IMR-90 (cell line): ENCODE data around the gene ISG15. TPM values are rescaled to one million over a fixed set of nuclear protein-coding genes. Genes with fewer than 3 reads are reported as not detected.
A peak's percentile ranks its signal among the peaks of the same experiment; 100 is the strongest.

ENCODE experiments used
- ATAC-seq: fragments of 200-7000 bp; cut with Tn5 transposase; 2 replicates; pipeline ENCODE4 v1.9.1; 2020; ENCODE audit warnings: low read depth, mild to moderate bottlenecking, moderate library complexity
- BruUV-seq: library from RNA; stranded (reverse); fragments of 400-500 nt; replicated peaks from 2 replicates; lab custom pipeline; 2021; lab: Mats Ljungman, UMichigan
- CTCF ChIA-PET: fragments of 300-600 bp; formaldehyde crosslinking; extraction: SDS; loops from one replicate; lab custom pipeline; 2021; ENCODE audit warnings: antibody characterized with exemption; lab: Yijun Ruan, JAX
- POLR2A ChIA-PET: fragments of 300-600 bp; sonication (Branson Sonifier 250); formaldehyde crosslinking; loops from one replicate; lab custom pipeline; 2022; ENCODE audit warnings: antibody characterized with exemption; ENCODE audit not compliant: unreplicated experiment; lab: Charles Lee
- DNase-seq: peaks from one replicate; pipeline ENCODE4 v3.0.0; 2013
- H2AFZ ChIP-seq: replicated peaks from 2 replicates; pipeline ENCODE3; 2013; ENCODE audit warnings: low read length, mild to moderate bottlenecking; ENCODE audit not compliant: poor library complexity
- H2AK5ac ChIP-seq: 2 replicates; pipeline ENCODE4 v1.6.1; 2013; ENCODE audit warnings: low read depth, low read length, inconsistent platforms
- H2AK9ac ChIP-seq: replicated peaks from 2 replicates; pipeline ENCODE3; 2013; ENCODE audit warnings: mild to moderate bottlenecking, low read depth, low read length, moderate library complexity; ENCODE audit not compliant: poor library complexity
- H2BK120ac ChIP-seq: 2 replicates; pipeline ENCODE4 v1.6.1; 2013; ENCODE audit warnings: low read depth, low read length, inconsistent platforms
- H2BK15ac ChIP-seq: 3 replicates; pipeline ENCODE4 v1.6.1; 2013; ENCODE audit warnings: low read depth, low read length, inconsistent platforms
- H2BK20ac ChIP-seq: 2 replicates; pipeline ENCODE4 v1.6.1; 2013; ENCODE audit warnings: low read depth, mild to moderate bottlenecking, inconsistent platforms, low read length, moderate library complexity
- H2BK5ac ChIP-seq: 2 replicates; pipeline ENCODE4 v1.6.1; 2013; ENCODE audit warnings: mild to moderate bottlenecking, low read depth, low read length, inconsistent platforms; ENCODE audit not compliant: poor library complexity, severe bottlenecking
- H3K14ac ChIP-seq: replicated peaks from 2 replicates; pipeline ENCODE4 v1.6.1; 2013; ENCODE audit warnings: low read depth, low read length, inconsistent platforms
- H3K18ac ChIP-seq: 2 replicates; pipeline ENCODE4 v1.6.1; 2013; ENCODE audit warnings: low read depth, low read length, control low read depth
- H3K23ac ChIP-seq: 2 replicates; pipeline ENCODE4 v1.6.1; 2013; ENCODE audit warnings: low read depth, low read length, inconsistent platforms
- H3K27ac ChIP-seq: 2 replicates; pipeline ENCODE4 v1.5.1; 2013; ENCODE audit warnings: mild to moderate bottlenecking, control low read depth, low read length; ENCODE audit not compliant: insufficient read depth
- H3K27me3 ChIP-seq: 2 replicates; pipeline ENCODE4 v1.6.1; 2013; ENCODE audit warnings: low read length; ENCODE audit not compliant: control insufficient read depth, insufficient read depth
- H3K36me3 ChIP-seq: 2 replicates; pipeline ENCODE4 v1.6.1; 2013; ENCODE audit warnings: low read length, mixed read lengths; ENCODE audit not compliant: control insufficient read depth, insufficient read depth
- H3K4ac ChIP-seq: 2 replicates; pipeline ENCODE4 v1.6.1; 2013; ENCODE audit warnings: low read depth, low read length, inconsistent platforms
- H3K4me1 ChIP-seq: 2 replicates; pipeline ENCODE4 v1.6.1; 2013; ENCODE audit warnings: low read length, mixed read lengths; ENCODE audit not compliant: control insufficient read depth, insufficient read depth
- H3K4me2 ChIP-seq: 2 replicates; pipeline ENCODE4 v1.6.1; 2013; ENCODE audit warnings: low read depth, mild to moderate bottlenecking, control low read depth, low read length, moderate library complexity
- H3K4me3 ChIP-seq: 2 replicates; pipeline ENCODE4 v1.5.1; 2013; ENCODE audit warnings: low read depth, mild to moderate bottlenecking, control low read depth, low read length, moderate library complexity; ENCODE audit not compliant: insufficient read depth
- H3K56ac ChIP-seq: 2 replicates; pipeline ENCODE4 v1.6.1; 2013; ENCODE audit warnings: low read length, inconsistent platforms; ENCODE audit not compliant: insufficient read depth; ENCODE audit errors: extremely low read depth
- H3K79me1 ChIP-seq, 2 experiments: 2 replicates each; pipeline ENCODE4 v1.6.1; 2013; ENCODE audit warnings: low read length in 2 of 2, inconsistent platforms in 1 of 2, low read depth in 1 of 2
- H3K9ac ChIP-seq: 2 replicates; pipeline ENCODE4 v1.6.1; 2013; ENCODE audit warnings: low read depth, low read length, control low read depth
- H3K9me1 ChIP-seq: 2 replicates; pipeline ENCODE4 v1.6.1; 2013; ENCODE audit warnings: low read length, inconsistent platforms; ENCODE audit not compliant: insufficient read depth
- H3K9me3 ChIP-seq: 2 replicates; pipeline ENCODE4 v1.6.1; 2013; ENCODE audit warnings: low read length; ENCODE audit not compliant: control insufficient read depth, insufficient read depth
- H4K20me1 ChIP-seq: 2 replicates; pipeline ENCODE4 v1.6.1; 2013; ENCODE audit warnings: low read length, inconsistent platforms; ENCODE audit not compliant: insufficient read depth
- H4K5ac ChIP-seq: 2 replicates; pipeline ENCODE4 v1.6.1; 2013; ENCODE audit warnings: mild to moderate bottlenecking, low read depth, low read length, control low read depth
- H4K8ac ChIP-seq, 2 experiments: 2 replicates each; pipeline ENCODE4 v1.6.1; 2013; ENCODE audit warnings: low read depth in 2 of 2, low read length in 2 of 2, control low read depth in 1 of 2, inconsistent platforms in 1 of 2
- H4K91ac ChIP-seq: 2 replicates; pipeline ENCODE4 v1.6.1; 2013; ENCODE audit warnings: low read depth, low read length, inconsistent platforms; ENCODE audit not compliant: insufficient read depth
- BHLHE40 ChIP-seq: fragments of 150-350 bp; IDR thresholded peaks from 2 replicates; pipeline ENCODE4 v1.6.1; 2016; ENCODE audit warnings: mild to moderate bottlenecking, low read depth, low read length
- CEBPB ChIP-seq: IDR thresholded peaks from 2 replicates; pipeline ENCODE4 v1.6.1; 2012; ENCODE audit warnings: low read depth, low read length, improper control_type of control experiment
- CHD1 ChIP-seq: IDR thresholded peaks from 2 replicates; pipeline ENCODE4 v1.6.1; 2012; ENCODE audit warnings: low read depth, low read length, improper control_type of control experiment
- FOS ChIP-seq: fragments of 150-350 bp; IDR thresholded peaks from 2 replicates; pipeline ENCODE4 v1.6.1; 2016; ENCODE audit warnings: low read depth, low read length
- MAFK ChIP-seq: IDR thresholded peaks from 2 replicates; pipeline ENCODE4 v1.6.1; 2012; ENCODE audit warnings: low read depth, low read length, improper control_type of control experiment
- MAZ ChIP-seq: IDR thresholded peaks from 2 replicates; pipeline ENCODE4 v1.6.1; 2012; ENCODE audit warnings: low read depth, mild to moderate bottlenecking, low read length, improper control_type of control experiment, moderate library complexity, borderline replicate concordance
- MXI1 ChIP-seq: IDR thresholded peaks from 2 replicates; pipeline ENCODE4 v1.6.1; 2012; ENCODE audit warnings: low read depth, mild to moderate bottlenecking, low read length, moderate library complexity, borderline replicate concordance
- POLR2A ChIP-seq: IDR thresholded peaks from 2 replicates; pipeline ENCODE4 v1.6.1; 2012; ENCODE audit warnings: mild to moderate bottlenecking, low read depth, low read length
- RAD21 ChIP-seq: IDR thresholded peaks from 2 replicates; pipeline ENCODE4 v1.6.1; 2012; ENCODE audit warnings: low read length, improper control_type of control experiment
- RCOR1 ChIP-seq: IDR thresholded peaks from 2 replicates; pipeline ENCODE4 v1.6.1; 2012; ENCODE audit warnings: mild to moderate bottlenecking, low read length, improper control_type of control experiment; ENCODE audit not compliant: insufficient replicate concordance
- RFX5 ChIP-seq: IDR thresholded peaks from 2 replicates; pipeline ENCODE4 v1.8.0; 2012; ENCODE audit warnings: low read depth, mild to moderate bottlenecking, low read length, moderate library complexity
- SMC3 ChIP-seq: fragments of 150-350 bp; IDR thresholded peaks from 2 replicates; pipeline ENCODE4 v1.6.1; 2016; ENCODE audit warnings: low read depth, mild to moderate bottlenecking, antibody characterized with exemption, low read length, moderate library complexity
- WGBS, 2 experiments: methylation state at CpG; one replicate each; pipeline versions ENCODE4 v1.1.5 to v1.1.7; 2013; ENCODE audit warnings: missing lambda C conversion rate in 2 of 2; ENCODE audit not compliant: insufficient read length in 1 of 2; ENCODE audit errors: extremely low coverage in 2 of 2; 5-methylcytosine and 5-hydroxymethylcytosine counted together
- dilution Hi-C: fragments of 300-500 bp; cut with HindIII; formaldehyde crosslinking; loops from one replicate; pipeline ENCODE4 v1.14.3; 2018; ENCODE audit warnings: low sequenced_read_pairs; ENCODE audit not compliant: unreplicated experiment
- in situ Hi-C: fragments of 300-500 bp; cut with MboI; formaldehyde crosslinking; loops from 3 replicates; pipeline ENCODE4 v1.14.3; 2019; ENCODE audit warnings: low sequenced_read_pairs, inconsistent platforms, mixed read lengths
- intact Hi-C: fragments of 100-400 bp; cut with micrococcal nuclease; formaldehyde crosslinking; loops from 2 replicates; pipeline ENCODE4 v1.10.0; 2022
- polyA plus RNA-seq, 3 experiments: library from polyadenylated mRNA; depleted of rRNA; stranded (reverse); fragments of >200 nt; gene quantifications; 2 replicates each; pipeline ENCODE4 v1.2.3, GENCODE V29; 2012; ENCODE audit warnings: low replicate concordance in 1 of 3
- total RNA-seq: library from RNA; depleted of rRNA; stranded (reverse); fragments of >200 nt; gene quantifications from 2 replicates; pipeline ENCODE4 v1.2.3, GENCODE V29; 2012
- TF ChIP-seq, protein P1 (sequence below): fragments of 150-350 bp; IDR thresholded peaks from 2 replicates; pipeline ENCODE4 v1.6.1; 2016; ENCODE audit warnings: low read depth, mild to moderate bottlenecking, low read length, moderate library complexity, borderline replicate concordance
- TF ChIP-seq, protein P2 (sequence below): fragments of 150-350 bp; IDR thresholded peaks from 2 replicates; pipeline ENCODE4 v1.6.1; 2017; ENCODE audit warnings: mild to moderate bottlenecking, antibody characterized with exemption, low read length, low read depth

ISG15 gene
- total and polyA plus RNA-seq, 2 of the 4 experiments (the other 2 are of a cell fraction): 99.1 to 105 TPM

DNA sequence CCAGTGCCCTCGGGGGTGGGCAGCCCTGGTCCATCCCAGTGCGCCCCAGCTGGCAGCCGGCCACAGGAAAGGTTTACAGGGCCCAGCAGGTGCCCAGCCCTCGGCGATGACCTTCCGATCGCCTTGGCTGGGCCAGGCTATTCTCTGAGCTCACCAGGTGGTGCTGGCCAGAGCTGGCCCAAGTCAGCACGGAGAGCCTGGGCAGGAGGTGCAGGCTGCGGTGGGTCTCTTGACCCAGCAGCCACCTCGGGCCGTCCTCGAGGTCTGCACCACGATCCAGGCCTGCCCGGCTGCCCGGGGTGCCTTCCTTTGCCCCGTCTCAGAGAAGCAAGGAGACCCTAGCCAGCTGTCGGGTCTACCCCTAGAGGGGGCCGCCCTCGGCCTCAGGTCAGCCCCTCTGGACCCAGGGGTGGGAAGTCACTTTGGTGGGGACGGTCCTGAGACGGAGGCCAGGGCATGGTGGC lies 31.8 kb upstream of the ISG15 start (continued):
- TF ChIP-seq MAFK: no peak
- no peak for TF ChIP-seq RFX5

- in situ Hi-C loops: no loop called here
- 72% methylated on average over 20 of the region's 28 CpGs; no CpG with 5 or more reads in 1 of the 2 experiments for WGBS, 2 experiments
- Histone ChIP-seq H2BK5ac (no peak within 1 kb of the TSS), H3K27ac (no peak within 1 kb of the TSS), H2AK5ac (no peak within 1 kb of the TSS; the same call in 1 of the 2 replicates), H3K9me3 (no peaks in the 10 kb centered on the region), H4K91ac (no peak within 1 kb of the TSS), H3K9ac (no peak within 1 kb of the TSS), H3K79me1 (no peaks in the 10 kb centered on the region), H3K23ac (no peak within 1 kb of the TSS), H3K9me1 (no peaks in the 10 kb centered on the region), H2BK120ac (no peak within 1 kb of the TSS), H3K4ac (no peak within 1 kb of the TSS), H4K5ac (no peak within 1 kb of the TSS), H2BK15ac (no peak within 1 kb of the TSS), H3K56ac (no peak within 1 kb of the TSS), H3K18ac (no peak within 1 kb of the TSS), H2AFZ (peak within 1 kb of the TSS; percentile 14), H4K8ac (no peak within 1 kb of the TSS), H3K27me3 (peaks cover 5% of the 10 kb centered on the region; the same call in 1 of the 2 replicates), H3K4me3 (no peak within 1 kb of the TSS), H3K4me1 (no peaks in the 10 kb centered on the region), H3K4me2 (no peak within 1 kb of the TSS), H2BK20ac (no peak within 1 kb of the TSS), H2AK9ac (peak within 1 kb of the TSS; percentile 37), H3K36me3 (no peaks in the 10 kb centered on the region), H3K14ac (no peak within 1 kb of the TSS), H4K20me1 (no peaks in the 10 kb centered on the region; the same call in 1 of the 2 replicates)
- intact Hi-C loops: loop anchor here (5.0 kb wide), 1 partner anchor 250 kb away; the partner anchor contains the start of genes B3GALT6 and SDF4
- ChIA-PET POLR2A (no interaction called here), CTCF (no interaction called here)
- DNase-seq (no peak), ATAC-seq (no peak)
- dilution Hi-C loops: no loop called here
- no TSS peak for BruUV-seq
- no peak for TF ChIP-seq RFX5
- TF ChIP-seq RAD21: no peak
- TF ChIP-seq, protein P1, sequence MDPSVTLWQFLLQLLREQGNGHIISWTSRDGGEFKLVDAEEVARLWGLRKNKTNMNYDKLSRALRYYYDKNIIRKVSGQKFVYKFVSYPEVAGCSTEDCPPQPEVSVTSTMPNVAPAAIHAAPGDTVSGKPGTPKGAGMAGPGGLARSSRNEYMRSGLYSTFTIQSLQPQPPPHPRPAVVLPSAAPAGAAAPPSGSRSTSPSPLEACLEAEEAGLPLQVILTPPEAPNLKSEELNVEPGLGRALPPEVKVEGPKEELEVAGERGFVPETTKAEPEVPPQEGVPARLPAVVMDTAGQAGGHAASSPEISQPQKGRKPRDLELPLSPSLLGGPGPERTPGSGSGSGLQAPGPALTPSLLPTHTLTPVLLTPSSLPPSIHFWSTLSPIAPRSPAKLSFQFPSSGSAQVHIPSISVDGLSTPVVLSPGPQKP: no peak
- no peak for TF ChIP-seq MXI1
- no peak for TF ChIP-seq FOS
- TF ChIP-seq, protein P2, sequence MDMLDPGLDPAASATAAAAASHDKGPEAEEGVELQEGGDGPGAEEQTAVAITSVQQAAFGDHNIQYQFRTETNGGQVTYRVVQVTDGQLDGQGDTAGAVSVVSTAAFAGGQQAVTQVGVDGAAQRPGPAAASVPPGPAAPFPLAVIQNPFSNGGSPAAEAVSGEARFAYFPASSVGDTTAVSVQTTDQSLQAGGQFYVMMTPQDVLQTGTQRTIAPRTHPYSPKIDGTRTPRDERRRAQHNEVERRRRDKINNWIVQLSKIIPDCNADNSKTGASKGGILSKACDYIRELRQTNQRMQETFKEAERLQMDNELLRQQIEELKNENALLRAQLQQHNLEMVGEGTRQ: no peak
- TF ChIP-seq CHD1: no peak
- no peak; the same call in 1 of the 2 replicates for TF ChIP-seq POLR2A
- no peak for TF ChIP-seq MAFK
- TF ChIP-seq CEBPB: no peak
- no peak for TF ChIP-seq MAZ
- no peak for TF ChIP-seq BHLHE40
- no peak for TF ChIP-seq SMC3
- no peak for TF ChIP-seq RCOR1
Observed at GRCh38 chr1:981955-982558, 31.2 kb upstream of the ISG15 start, which contains the start of gene PERM1. PERM1 (minus strand) TSS chr1:982093; CDS start chr1:981029, 1,064 bp downstream.
